ENCODE measurements around the gene IL37.
"Not testable (repeated sequence)": the region's sequence is repeated elsewhere in the genome, so short reads cannot be mapped to it uniquely, and the experiment has no call there.

IL37 gene

DNA sequence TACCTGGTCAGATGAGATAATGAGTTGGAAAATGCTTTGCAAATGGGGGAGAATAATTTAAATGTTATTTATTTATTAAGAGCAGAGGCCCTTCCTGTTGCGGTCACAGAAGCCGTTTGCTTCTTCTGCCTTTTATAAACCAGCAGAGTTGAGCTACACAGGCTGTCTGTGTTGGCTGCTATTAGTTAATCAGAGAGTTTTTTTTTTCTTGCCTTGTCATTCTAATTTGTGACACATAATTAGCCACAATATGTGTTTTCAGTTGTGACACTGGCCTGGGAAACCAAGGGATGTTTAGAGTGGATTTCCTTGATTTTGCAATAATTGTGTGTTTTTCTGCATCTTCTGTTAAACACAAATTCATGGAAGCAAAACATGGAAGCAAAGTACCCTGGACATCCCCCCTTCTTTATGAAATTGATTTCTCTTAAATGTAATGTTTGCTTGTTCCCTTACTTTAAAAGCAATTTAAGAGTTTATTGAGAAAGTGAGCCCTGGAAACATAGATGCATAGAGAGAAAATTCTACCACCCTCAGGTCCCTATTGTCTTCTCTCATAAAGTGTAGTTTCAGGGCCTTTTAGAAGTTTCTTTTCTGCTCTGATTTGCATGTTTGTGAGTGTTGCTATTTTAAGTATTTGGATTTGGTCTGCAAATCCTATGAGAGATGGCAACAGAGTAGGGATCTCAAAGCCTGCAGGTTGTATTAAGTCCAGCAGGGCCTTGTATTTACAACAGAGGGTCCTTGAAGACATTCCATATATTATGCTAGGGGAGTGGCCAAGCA lies 22.8 kb upstream of the IL37 start:
- in situ Hi-C loops (cut with MboI; ENCODE audit: low sequenced_read_pairs): loop anchor here (25.0 kb wide), 1 partner anchor 126 kb away; the partner anchor contains the start of gene CKAP2L

DNA sequence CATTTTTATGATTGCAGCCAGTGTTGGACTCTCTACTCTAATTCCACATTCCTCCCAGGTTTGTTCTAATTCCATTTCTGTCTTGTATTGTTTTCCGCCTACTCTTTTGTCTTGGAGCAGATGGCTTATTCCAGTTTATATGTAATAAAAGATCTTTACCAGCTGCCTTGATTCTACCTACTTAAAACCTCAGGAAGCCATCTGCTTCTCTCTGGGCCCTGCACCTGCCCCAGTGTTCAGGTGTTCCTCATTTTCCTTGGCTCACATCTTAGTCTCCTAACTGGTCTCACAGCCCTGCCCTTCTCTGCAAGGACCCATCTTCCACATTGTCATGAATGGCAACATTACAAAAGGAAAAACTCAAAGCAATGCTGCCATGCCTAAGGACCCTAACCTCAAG lies 21.0 kb upstream of the IL37 start:
- in situ Hi-C loops (cut with MboI; ENCODE audit: low sequenced_read_pairs): loop anchor here (25.0 kb wide), 1 partner anchor 128 kb away; the partner anchor contains the start of gene CKAP2L

DNA sequence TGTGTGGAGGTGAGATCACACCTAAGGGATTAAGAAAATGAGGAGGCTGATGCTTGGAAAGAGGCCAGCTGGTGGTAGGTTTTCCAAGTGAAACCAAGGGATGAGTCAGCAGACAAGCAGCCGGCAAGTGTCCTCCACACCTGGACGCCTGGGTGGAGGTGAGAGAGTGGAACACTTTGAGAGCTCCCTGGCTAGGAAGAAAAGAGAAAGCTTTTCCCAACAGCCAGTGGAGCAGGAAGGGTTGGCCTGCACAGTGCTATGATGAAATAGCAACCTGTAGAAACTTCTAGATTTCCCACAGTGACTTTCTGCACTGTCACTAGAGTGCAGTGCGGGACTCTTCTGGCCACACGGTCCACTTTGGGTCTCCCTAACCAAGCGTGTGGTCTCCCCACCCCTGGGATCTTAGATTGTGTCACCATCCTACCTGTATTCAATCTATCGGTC lies 19.6 kb upstream of the IL37 start:
- in situ Hi-C loops (cut with MboI; ENCODE audit: low sequenced_read_pairs): loop anchor here (25.0 kb wide), 1 partner anchor 129 kb away; the partner anchor contains the start of gene CKAP2L

DNA sequence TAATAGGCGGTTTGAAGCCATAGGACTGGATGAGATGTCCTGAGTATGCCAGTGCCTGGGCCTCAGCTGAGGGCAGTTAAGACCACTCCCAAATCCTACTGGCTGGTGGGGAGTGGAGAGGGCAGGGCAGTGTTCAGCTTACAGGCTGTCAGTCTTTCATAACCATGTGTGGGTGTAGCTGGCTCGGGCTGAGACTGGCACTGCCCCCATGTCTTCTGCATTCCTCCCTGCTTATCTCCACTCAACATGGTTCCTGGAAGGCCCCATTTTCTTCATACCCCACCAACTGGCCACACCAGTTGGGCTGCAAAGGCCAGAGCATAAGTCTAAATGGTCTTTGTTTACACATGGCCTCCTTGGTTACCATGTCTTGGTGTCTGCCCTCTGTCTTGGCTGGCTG lies 17.2 kb upstream of the IL37 start:
- in situ Hi-C loops (cut with MboI; ENCODE audit: low sequenced_read_pairs): loop anchor here (25.0 kb wide), 1 partner anchor 131 kb away; the partner anchor contains the start of gene CKAP2L

DNA sequence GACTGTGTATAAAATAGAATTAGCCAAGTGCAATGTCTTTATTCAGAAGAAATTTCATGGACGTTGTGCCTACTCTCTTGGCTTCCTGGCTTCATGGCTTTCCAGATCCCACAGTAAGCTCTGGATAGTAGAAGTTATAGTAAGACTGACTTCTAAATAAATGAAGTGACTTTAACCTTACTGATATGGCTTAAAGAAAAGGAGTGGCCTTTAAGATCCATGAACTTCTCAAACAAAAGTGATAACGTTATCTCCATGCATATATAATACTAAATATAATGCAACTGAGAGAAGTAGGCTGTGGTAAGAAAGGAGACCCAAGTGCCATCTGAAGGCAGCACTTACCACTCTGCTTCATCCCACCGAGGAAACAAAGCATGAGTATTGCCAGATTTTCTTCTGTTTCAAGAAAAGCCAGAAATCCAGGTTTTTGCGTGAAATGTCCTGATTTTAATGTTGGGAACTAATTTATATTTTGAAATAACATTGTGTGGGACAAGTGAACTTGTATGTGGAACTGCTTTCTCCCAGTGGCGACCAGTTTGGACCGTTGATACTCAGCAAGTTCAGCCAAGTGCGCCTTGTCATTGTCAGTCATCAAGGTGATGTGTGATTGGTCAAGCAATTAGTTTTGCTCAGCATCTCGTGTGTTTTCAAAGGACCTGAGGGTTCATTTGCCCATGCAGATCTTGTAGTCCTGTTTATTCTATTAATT lies 13.9 kb upstream of the IL37 start:
- in situ Hi-C loops (cut with MboI; ENCODE audit: low sequenced_read_pairs): loop anchor here (25.0 kb wide), 1 partner anchor 135 kb away; the partner anchor contains the start of gene CKAP2L

DNA sequence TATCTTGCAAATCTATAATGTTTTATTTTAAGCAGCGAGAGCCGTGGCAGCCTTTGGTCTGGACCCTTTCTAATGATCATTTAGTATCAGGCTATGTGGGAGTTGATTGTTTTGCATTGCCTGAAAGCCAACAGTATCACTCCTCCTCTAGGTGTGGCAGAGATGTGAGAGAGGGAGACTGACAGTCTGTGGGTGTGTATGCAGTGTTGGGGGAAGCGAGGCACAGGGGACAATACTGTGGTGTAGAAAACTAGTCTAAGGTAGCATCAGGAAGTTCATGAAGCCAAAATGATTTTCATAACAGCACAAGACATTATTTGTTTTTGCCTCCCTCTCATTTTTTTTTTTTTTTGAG lies 13.4 kb upstream of the IL37 start:
- in situ Hi-C loops (cut with MboI; ENCODE audit: low sequenced_read_pairs): loop anchor here (25.0 kb wide), 1 partner anchor 135 kb away; the partner anchor contains the start of gene CKAP2L

DNA sequence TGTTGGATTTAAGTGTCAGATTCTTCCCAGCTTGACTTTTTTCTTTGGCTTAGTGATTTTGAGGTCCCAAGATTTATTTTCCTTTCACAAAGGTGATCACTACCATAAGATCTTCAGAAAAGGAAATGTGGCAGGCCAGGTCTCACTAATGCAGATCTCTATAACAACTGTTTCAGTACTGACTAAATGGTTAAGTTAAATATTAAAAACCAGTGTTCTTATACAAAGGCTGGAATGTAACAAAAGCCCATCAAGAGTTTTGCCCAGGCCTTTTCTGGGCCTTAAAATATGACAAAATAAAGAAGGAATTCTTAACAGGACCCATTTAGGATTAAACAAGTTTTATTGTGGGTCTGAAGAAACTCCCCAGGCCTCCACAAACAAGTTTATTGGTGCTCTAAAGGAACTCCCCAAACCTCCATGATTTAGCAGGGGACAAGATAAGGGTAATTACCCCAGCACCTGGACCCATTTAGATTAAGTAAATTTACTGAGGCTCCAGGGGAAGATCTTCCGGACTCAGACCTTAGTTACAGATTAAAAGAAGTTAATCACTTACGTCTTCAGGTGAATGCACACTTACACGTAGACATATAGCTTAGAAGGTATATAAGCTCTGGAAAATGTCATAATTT lies 9.4 kb upstream of the IL37 start:
- in situ Hi-C loops (cut with MboI; ENCODE audit: low sequenced_read_pairs): not testable (repeated sequence)

DNA sequence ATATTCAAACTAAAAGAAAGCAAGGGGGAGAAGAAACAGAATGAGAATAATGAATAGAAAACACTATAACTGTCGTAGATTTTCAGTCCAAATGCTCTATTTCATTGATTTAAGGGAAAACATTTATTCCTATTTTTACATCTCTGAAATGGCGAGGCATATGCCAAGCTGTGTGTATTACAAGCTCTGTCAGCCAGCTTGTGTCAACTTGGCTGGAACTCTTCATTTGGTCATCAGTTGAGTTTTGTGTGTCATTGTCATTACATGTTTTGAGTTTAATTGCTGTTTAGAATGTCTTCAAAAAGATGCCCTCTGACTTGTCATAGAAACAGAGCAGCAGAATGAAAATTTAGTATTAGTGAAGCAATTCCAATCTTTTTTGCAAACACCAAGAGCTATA lies 8.1 kb upstream of the IL37 start:
- in situ Hi-C loops (cut with MboI; ENCODE audit: low sequenced_read_pairs): no loop called here

DNA sequence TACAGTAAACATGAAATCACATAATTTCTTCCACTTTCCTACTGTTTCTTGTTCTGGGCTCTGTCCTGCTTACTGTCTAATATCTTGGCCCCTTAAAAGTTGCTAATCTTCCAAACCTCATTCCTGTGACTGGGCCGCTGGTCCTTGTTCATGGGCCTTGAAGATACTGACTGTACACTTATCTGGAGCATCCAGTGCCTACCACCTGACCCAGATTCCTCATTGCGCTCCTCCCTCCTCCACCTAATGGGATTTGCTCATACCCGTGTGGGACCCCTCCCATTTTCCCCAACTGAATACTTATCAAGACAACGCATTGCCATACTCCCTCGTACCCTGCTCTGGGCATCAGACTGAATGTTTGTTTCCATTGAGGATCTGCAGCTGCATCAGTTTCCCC lies 6.1 kb upstream of the IL37 start:
- in situ Hi-C loops (cut with MboI; ENCODE audit: low sequenced_read_pairs): no loop called here

DNA sequence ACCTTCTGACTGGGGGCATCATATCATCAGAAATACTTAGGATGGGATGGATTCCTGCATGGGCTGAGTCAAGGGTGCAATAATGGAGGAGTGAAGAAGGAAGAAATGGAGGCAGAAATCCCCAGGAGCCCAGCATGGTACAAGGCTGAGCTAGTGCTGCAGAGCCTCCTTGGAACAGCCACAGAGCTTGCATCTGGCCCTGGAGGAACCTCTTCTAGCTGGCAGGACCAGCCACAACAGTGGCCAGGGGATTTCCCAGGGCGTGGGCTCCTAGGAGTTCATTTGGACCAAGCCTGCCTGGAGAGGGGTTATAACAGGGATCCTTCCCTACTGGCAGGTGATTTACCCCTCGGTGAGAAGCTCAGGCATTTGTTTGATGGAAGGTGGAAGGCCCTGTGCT lies 4.7 kb upstream of the IL37 start:
- in situ Hi-C loops (cut with MboI; ENCODE audit: low sequenced_read_pairs): no loop called here

DNA sequence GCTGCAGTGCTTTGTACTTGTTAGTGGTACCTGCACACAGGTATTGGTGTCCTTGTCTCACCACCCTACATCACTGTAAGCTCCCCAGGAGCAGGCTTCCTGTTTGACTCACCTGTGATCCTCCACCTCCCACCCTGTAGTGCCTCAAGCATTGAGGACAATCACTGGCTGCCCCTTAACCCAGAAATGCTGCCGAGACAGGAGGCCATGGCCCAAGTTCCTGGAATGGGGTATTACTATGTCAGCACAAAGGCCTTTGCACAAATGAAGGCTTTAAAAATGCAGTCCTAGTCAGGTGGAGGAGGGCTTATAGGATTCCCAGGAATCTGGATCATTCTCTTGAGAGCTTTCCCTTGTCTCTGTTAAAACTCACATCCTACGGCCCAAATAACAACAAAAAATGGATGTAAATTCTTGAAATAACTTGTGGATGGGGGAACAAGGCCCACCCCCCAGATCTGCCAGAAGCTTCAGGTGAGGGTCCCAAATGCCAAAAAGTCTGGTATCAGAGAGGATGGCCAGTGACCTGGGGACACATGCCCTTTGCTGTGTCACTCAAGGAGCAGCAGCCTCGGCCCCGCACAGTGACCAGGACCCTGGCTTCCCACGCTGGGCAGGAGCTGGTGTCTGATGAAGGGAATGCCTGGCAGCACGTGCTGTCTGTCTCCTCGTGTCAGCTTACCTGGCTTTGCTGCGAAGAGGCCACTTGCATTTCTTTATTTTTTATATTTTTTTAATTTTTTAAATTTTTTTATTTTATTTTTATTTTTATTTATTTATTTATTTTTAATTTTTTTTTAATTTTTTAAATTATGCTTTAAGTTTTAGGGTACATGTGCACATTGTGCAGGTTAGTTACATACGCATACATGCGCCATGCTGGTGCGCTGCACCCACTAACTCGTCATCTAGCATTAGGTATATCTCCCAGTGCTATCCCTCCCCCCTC lies 3.7 kb upstream of the IL37 start:
- in situ Hi-C loops (cut with MboI; ENCODE audit: low sequenced_read_pairs): no loop called here

DNA sequence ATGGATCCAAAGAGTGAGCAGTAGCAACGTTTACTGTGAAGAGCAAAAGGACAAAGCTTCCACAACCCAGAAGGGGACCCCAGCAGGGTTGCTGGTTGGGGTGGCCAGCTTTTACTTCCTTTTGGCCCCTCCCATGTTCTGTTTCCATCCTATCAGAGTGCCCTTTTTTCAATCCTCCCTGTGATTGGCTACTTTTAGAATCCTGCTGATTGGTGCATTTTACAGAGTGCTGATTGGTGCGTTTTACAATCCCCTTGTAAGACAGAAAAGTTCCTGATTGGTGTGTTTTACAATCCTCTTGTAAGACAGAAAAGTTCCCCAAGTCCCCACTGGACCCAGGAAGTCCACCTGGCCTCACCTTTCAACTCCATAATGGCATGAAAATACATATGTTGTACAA lies 2.4 kb upstream of the IL37 start:
- in situ Hi-C loops (cut with MboI; ENCODE audit: low sequenced_read_pairs): not testable (repeated sequence)

DNA sequence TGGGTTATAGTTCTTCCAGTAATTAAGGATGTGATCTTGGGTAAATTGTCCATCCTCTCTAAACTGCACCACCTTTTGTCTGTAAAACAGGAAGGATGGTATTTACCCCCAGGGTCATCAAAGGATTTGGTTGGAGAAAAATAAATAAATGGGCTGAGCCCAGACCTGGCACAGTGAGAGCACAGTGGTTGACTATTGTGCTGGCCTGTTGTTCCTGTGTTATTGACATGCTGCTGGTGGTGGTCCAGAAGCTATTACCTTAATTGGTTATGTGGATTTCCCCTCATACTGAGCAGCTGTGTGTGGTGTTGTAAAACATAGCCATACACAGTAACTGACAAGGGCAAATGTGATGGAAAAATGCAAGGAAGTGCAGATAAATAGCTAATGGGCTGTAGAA lies 746 bp upstream of the IL37 start:
- in situ Hi-C loops (cut with MboI; ENCODE audit: low sequenced_read_pairs): no loop called here

DNA sequence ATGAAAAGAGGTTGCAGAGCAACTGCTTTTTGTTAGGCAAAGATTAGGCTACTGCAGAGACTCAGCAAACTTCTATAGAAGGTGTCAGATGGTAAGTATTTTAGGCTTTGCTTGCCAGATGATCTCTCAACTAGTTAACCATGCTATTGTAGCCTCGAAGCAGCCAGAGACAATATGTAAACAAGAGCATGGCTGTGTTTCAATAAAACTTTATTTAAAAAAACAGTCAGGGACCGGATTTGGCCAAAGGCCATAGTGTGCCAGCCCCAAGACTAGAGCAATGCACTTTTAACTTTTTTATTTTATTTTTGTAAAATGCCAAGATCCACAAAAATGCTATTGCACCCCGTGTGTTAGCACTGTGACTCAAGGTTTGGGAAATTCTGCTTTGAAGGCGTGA lies 1.4 kb downstream of the IL37 start:
- in situ Hi-C loops (cut with MboI; ENCODE audit: low sequenced_read_pairs): no loop called here

DNA sequence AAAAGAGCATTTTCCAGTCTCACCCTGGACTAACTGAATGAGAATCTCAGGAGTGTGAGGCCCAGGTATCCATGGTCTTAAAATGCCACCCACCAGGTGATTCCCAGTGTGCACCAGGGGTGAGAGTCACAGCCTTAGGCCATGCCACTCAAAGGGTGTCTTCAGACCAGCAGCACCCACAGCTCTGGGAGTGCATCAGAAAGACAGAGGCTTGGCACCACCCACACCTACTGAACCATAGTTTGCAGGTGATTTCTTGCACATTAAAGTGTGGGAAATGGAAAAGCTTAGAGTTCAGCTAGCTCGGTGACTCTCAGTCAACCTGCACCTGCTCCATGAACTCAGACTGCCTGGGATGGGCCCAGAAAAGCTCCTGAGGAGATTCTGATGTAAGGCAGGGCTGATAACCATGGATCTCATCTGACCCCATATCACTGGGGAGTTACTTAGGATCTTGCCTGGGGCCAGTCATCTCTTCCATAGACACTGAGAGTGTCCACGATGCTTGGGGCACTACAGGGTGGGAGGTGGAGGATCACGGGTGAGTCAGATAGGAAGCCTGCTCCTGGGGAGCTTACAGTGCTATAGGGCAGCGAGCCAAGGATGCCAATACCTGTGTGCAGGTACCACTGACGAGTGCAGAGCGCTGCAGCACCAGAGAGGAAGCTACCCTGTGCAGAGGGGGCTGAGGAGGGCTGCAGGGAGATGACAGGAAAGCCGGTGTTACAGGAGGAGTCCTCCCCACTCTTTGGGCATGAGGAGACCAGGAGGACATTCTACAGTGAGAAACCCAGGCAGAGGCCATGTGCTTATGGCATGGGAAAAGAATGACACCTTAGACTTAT lies 4.6 kb downstream of the IL37 start:
- in situ Hi-C loops (cut with MboI; ENCODE audit: low sequenced_read_pairs): no loop called here

DNA sequence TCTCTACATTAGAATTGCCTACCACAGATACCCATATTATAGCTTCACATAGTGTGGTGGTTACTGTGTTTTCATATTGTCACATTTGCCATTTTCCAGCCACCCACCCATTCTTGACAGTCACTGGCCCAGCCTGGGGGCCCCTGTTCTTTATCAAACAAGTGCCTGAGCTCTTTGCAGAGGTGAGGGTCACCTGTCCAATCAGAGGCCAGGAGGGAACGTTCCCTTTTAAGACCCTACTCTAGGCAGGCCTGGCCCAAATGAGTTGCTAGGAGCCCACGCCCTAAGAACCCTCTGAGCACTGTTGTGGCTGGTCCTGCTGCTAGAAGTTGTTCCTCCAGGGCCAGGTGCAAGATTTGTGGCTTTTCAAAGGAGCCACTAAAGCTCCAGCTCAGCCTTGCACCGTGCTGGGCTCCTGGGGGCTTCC lies 5.2 kb downstream of the IL37 start:
- in situ Hi-C loops (cut with MboI; ENCODE audit: low sequenced_read_pairs): no loop called here

DNA sequence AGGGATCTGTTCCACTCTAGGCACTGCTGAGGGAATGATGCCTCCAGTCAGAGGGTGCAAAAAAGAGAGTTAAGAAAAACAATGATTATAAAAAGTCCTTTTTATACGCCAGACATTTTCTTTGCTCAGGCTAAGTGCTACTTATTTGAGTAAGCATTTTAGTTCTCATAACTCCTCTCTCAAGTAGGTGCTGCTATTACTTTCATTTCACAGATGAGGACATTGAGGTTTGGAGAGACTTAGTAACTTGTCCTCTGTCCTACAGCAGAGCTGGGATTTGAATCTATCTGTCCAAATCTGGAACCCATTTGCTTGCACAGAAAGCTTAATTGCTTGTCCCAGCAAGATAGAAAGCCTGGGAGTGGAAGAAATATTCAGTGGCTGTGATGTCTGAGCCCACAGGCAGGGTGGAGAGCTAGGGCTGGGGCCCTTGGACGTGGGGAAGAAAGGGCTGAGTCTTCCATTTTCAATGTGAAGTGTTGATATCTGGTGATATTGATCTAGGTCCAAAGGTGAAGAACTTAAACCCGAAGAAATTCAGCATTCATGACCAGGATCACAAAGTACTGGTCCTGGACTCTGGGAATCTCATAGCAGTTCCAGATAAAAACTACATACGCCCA lies 5.8 kb downstream of the IL37 start:
- in situ Hi-C loops (cut with MboI; ENCODE audit: low sequenced_read_pairs): no loop called here

DNA sequence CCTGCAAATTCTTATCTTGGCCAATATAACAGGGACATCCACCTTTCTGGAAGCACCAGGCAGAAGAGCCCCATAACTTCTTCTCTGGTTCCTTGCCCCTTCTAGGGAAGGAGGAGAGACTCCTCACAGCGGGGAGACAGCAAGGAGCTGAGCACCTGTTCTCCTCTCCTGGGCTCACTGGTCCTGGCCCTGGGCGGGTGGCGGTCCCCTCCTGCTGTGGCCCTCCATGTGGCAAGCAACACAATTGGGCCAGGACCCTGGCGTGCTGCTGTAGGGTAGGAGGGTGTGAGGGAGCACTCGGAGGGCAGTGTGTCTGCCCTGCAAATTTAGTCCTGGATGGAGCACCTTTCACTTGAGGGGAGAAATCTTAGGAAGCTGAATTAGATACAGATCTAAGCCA lies 6.9 kb downstream of the IL37 start:
- in situ Hi-C loops (cut with MboI; ENCODE audit: low sequenced_read_pairs): no loop called here

DNA sequence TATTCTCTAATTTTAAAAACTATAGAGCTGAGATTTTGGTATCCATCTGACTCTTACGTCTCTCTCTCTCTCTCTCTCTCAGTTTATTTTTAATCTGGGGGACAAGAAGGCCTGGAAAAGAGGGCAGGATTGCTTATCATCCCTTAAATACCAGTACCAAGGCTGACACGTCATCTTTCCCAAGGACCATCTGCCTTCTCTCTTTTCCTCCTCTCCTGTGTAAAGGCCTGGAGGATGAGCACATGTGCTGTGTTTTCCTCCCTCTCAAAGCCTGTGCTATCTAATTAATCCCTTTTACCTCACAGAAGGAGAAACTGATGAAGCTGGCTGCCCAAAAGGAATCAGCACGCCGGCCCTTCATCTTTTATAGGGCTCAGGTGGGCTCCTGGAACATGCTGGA lies 7.3 kb downstream of the IL37 start:
- in situ Hi-C loops (cut with MboI; ENCODE audit: low sequenced_read_pairs): no loop called here
